ENCODE measurements around the gene LYST.

DNA sequence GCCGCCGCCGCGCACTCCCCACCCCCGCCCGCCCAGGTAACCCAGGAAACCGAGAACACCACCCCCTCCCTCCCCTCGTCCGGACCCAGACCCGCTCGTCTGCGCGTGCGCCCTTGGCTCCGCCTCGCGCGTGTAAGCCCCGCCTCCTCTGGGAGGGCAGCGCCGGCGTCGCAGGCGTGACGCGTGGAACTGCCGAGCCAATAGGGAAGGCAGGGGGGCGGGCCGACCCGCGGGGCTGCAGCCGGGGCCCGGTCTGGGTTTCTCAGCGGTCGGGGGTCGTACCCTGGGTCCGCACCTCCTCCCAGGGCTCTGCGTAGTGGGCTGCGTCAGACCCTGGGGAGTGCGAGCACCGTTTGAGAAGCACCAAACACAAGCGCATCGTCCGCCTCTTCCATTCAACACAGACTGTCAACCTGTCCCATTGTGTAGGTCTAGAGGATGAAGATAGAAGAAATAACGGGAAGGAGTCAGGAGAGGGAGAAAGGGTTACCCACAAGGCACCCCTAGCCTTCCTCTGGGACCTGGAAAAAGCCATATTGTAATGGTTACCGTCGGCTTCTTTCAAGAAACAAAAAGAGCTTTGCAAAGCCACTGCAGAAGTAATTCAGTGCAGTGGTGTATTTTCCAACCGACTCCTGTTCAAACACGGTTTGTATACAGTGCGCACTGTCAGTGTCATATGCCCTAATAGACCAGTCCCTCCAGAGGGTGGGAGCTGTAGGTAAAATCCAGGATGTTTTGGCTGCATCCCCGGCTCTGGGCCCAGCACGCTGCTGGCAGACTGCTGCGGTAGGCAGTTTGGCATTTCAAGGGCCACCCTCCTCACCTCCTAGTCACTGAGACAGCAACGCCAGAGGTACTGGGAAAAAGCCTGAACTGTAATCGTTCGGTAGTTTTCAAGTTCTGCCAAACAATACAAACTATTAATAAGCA lies 473 bp upstream of the LYST start:
- TF ChIP-seq POLR2AphosphoS5 (IDR thresholded peaks at IDR 0.05; ENCODE audit: low read depth, low read length): peak; percentile 90
- TF ChIP-seq, protein P1, sequence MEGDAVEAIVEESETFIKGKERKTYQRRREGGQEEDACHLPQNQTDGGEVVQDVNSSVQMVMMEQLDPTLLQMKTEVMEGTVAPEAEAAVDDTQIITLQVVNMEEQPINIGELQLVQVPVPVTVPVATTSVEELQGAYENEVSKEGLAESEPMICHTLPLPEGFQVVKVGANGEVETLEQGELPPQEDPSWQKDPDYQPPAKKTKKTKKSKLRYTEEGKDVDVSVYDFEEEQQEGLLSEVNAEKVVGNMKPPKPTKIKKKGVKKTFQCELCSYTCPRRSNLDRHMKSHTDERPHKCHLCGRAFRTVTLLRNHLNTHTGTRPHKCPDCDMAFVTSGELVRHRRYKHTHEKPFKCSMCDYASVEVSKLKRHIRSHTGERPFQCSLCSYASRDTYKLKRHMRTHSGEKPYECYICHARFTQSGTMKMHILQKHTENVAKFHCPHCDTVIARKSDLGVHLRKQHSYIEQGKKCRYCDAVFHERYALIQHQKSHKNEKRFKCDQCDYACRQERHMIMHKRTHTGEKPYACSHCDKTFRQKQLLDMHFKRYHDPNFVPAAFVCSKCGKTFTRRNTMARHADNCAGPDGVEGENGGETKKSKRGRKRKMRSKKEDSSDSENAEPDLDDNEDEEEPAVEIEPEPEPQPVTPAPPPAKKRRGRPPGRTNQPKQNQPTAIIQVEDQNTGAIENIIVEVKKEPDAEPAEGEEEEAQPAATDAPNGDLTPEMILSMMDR (IDR thresholded peaks at IDR 0.05): no peak
- TF ChIP-seq RCOR1 (IDR thresholded peaks at IDR 0.05; ENCODE audit: low read length): no peak
- TF ChIP-seq, protein P2, sequence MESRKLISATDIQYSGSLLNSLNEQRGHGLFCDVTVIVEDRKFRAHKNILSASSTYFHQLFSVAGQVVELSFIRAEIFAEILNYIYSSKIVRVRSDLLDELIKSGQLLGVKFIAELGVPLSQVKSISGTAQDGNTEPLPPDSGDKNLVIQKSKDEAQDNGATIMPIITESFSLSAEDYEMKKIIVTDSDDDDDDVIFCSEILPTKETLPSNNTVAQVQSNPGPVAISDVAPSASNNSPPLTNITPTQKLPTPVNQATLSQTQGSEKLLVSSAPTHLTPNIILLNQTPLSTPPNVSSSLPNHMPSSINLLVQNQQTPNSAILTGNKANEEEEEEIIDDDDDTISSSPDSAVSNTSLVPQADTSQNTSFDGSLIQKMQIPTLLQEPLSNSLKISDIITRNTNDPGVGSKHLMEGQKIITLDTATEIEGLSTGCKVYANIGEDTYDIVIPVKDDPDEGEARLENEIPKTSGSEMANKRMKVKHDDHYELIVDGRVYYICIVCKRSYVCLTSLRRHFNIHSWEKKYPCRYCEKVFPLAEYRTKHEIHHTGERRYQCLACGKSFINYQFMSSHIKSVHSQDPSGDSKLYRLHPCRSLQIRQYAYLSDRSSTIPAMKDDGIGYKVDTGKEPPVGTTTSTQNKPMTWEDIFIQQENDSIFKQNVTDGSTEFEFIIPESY (IDR thresholded peaks at IDR 0.05; ENCODE audit: borderline replicate concordance, low read depth): no peak
- peak; percentile 19; the same call in 1 of the 2 replicates for TF ChIP-seq MXI1 (IDR thresholded peaks at IDR 0.05; ENCODE audit: low read depth, low read length)
- TF ChIP-seq EP300 (IDR thresholded peaks at IDR 0.05; ENCODE audit: borderline replicate concordance in 1 of 2, low read depth in 1 of 2, low read length in 1 of 2): no peak
- peak; percentile 34; the same call in 1 of the 2 replicates for TF ChIP-seq TAF1 (IDR thresholded peaks at IDR 0.05; ENCODE audit: borderline replicate concordance, low read depth, low read length)
- TF ChIP-seq MEF2A (IDR thresholded peaks at IDR 0.05; ENCODE audit: borderline replicate concordance, low read depth): no peak
- TF ChIP-seq NRF1 (IDR thresholded peaks at IDR 0.05; ENCODE audit: low read depth, low read length): peak; percentile 61
- no peak for TF ChIP-seq SIN3A (IDR thresholded peaks at IDR 0.05; ENCODE audit: borderline replicate concordance, low read depth, low read length)
- TF ChIP-seq, protein P3, sequence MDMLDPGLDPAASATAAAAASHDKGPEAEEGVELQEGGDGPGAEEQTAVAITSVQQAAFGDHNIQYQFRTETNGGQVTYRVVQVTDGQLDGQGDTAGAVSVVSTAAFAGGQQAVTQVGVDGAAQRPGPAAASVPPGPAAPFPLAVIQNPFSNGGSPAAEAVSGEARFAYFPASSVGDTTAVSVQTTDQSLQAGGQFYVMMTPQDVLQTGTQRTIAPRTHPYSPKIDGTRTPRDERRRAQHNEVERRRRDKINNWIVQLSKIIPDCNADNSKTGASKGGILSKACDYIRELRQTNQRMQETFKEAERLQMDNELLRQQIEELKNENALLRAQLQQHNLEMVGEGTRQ (IDR thresholded peaks at IDR 0.05; ENCODE audit: borderline replicate concordance, low read depth, low read length): no peak
